HG03139 (cell line): ENCODE results near the gene KRTAP10-9.
"Not testable (repeated sequence)": the region's sequence is repeated elsewhere in the genome, so short reads cannot be mapped to it uniquely, and the experiment has no call there.

Experiments
- ATAC-seq: cut with Tn5 transposase; IDR thresholded peaks from one replicate; pipeline ENCODE4 v1.9.1; 2021; ENCODE audit not compliant: unreplicated experiment

Gene KRTAP10-9

DNA sequence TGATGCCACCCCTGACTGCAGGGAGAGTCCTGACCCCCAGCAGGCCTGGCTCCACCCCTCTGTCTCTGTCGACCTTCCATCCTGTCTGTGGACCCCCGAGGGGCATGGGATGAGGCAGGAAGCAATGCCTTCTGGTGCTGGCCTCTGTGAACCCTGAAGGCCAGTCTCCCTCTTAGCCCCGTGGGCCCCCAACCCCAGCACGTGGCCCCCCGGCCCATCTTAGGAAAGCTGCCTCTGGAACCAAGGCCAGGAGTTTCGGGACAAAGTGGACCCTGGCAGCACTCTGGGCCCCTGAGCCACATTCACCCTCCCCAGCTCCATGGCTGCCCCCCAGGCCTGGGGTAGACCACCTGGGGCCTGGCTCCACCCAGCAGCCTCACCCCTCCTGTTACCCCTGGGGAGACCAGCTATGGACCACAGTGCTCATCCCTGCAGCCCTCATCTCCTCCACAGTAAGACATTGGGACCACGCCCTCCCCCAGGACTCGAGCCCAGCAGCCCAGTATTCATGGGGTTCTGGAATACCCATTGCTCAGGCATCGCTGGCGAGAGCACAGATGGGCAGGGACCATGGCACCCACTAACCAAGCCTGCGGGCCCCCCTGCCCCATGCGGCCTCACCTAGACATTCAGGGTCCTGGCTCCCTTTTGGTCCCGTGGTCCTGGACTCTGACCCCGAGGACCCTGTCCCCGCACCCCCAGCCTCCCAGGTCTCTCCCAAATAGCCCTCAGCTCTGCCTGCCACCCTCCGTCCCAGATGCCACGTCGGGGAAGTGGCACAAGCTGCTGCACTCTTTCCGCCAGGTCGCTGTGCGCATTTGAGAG, 11.8 kb downstream of the KRTAP10-9 start:
- not testable (repeated sequence) for ATAC-seq

DNA sequence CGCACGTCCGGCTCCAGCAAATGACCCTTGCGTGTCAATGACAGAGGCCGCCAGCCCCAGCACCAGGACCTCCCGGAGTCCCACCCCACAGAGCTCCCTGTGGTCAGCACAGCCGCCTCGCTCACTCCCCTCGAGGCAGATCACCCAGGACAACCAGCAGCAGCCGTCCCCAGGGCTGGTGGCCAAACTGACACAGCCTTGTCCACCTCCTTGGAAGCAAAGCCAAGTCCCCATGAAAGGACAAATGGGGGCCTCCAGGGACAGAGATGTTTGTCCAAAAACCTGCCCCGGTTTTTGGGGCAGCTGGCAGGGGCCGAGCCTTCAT, 12.4 kb downstream of the KRTAP10-9 start:
- no peak for ATAC-seq

DNA sequence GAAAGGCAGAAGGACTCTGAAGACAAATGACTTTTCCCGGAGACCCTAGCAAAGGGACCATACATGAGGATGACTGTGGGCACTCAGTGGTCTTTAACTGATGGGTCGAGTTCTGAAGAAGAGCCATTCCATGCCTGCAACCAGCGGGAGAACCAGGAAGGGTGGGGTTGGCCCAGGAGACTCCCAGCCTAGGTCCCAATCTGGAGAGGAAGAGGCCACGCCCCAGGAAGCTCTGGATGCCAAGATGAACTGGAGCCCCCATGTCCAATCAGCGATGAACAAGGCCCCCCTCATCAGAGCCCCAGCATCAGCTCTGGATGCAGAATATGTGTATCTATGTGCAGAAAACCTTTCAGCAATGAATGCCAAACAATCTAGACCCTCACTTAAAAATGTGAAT, 13.9 kb downstream of the KRTAP10-9 start:
- no peak for ATAC-seq

DNA sequence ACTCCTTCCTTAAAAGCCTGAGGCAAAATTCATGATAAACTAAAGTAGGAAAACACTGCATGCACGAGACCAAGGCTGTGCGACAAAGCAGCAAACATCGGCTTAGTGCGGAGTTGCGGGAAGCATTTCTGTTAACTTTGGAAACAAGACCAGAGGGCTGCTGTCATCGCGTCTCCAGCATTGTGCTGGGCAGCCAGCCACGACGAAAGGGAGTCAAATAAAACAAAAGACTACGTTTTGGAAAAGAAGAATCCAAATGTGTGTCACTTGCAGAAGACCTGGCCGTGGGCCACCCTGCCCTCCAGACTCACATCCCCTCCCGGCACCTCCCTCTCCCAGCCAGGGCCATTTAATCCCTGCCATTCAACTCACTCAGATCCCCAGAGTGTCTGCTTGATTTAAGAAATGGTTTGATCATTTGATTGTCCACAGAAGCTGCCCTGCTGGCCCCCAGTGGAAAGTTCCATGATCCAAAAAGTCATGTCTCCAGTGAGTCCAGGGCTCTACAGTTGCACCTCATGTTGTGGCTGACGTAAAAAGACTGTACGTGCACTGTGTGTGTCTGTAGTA, 16.9 kb downstream of the KRTAP10-9 start:
- ATAC-seq = no peak

DNA sequence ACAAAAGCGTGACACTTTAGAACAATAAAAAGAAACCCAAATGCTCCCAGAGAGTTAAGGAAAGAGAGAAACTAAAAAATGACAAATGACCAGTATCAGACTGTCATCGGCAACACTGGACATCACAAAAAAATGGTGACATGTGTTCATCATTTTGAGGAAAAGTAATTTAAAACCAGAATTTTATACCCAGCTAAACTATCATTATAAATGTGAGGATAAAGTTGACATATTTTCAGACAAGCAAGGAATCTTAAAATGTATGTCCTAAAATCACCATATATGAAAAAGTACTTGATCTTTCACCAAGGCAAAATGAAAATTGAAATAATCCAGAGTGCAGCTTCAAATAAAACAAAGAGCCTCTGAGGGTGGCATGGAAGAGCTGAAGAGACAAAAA, 18.0 kb downstream of the KRTAP10-9 start:
- no peak for ATAC-seq

DNA sequence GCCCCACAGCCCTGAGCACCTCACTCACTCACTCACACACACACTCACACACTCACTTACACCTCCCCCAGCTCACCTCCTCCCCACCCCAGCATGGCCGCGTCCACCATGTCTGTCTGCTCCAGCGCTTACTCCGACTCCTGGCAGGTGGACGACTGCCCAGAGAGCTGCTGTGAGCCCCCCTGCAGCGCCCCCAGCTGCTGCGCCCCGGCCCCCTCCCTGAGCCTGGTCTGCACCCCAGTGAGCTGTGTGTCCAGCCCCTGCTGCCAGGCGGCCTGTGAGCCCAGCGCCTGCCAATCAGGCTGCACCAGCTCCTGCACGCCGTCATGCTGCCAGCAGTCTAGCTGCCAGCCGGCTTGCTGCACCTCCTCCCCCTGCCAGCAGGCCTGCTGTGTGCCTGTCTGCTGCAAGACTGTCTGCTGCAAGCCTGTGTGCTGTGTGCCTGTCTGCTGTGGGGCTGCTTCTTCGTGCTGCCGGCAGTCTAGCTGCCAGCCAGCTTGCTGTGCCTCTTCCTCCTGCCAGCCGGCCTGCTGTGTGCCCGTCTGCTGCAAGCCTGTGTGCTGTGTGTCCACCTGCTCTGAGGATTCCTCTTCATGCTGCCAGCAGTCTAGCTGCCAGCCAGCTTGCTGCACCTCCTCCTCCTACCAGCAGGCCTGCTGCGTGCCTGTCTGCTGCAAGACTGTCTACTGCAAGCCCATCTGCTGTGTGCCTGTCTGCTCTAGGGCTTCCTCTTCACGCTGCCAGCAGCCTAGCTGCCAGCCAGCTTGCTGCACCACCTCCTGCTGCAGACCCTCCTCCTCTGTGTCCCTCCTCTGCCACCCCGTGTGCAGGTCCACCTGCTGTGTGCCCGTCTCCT, 19.7 kb downstream of the KRTAP10-9 start, which contains the start of gene KRTAP10-11:
Gene KRTAP10-11 (plus strand): TSS at position 49 of the 856 bp plus-strand sequence. CDS start 45 bp downstream, at position 94.
- ATAC-seq = not testable (repeated sequence)

DNA sequence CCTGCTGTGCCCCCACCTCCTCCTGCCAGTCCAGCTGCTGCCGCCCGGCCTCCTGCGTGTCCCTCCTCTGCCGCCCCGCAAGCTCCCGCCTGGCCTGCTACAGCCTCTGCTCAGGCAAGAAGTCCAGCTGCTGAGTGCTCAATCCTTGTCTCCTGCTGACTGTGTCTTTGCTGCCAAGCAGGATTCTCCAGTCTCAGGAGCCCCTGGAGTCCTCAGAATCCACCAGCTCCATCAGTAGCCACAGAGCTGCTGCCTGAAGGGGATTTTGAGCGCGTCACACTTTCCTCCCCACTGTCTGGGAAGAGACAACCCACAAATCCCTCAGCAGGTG, 20.3 kb downstream of the KRTAP10-9 start:
- no peak for ATAC-seq

DNA sequence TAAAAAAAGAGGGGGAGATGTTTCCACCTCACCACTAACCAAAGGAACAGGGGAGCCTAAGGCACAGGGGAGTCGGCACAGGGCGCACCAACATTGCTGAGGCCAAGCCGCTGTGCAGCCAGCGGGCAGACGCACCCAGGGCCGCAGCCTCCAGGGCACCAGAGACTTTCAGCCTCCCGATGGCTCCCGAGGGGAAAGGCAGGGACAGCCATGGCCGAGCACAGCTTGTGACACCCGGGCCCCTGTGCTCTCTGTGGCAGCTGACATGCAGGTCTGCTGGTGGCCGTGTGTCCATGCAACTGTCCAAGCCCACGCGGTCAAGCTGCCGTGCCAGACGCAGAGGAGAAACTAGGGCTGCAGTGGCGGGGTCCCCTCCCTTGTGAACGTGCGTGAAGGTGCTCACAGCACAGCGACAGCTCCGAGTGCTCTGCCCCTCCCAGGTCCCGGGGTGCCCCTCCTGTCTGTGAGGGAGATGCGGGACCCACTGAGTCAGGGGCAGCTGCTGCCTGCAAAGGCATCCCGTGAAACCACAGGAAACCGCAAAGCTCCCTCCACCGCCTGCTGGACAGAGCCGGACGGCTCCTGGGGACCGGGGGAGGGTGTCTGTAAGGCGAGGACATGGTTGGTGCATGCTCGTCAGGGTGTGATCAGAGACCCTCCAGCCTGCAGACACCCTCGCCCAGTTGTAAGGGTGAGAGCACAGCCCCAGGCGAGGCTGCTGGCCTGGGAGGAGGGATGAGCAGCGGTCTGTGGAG, 21.8 kb downstream of the KRTAP10-9 start:
- ATAC-seq = no peak

DNA sequence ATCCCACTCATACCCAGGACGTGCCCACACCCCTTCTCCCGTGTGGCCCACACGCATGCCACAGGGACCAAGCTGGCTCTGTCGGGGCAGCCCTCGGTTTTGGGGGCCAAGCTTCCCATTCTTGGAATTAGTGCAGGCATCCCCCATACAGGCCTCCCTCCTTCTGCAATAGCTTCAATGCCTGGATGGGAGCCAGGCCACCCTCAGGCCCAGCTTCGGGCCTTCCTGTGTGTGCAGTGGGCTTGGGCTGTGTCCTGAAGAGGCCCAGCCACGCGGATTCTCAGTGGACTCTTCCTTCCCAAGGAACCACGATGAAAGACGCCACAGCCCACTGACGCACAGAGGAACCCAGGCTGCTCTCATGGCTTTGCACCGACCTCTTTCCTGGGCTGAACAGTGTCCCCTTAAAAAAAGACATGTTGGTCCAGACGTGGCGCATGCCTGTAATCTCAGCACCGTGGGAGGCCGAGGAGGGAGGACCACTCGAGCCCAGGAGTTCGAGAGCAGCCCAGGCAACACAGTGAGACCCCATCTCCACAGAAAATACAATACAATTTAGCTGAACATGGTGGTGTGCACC, 22.7 kb downstream of the KRTAP10-9 start:
- no peak for ATAC-seq

DNA sequence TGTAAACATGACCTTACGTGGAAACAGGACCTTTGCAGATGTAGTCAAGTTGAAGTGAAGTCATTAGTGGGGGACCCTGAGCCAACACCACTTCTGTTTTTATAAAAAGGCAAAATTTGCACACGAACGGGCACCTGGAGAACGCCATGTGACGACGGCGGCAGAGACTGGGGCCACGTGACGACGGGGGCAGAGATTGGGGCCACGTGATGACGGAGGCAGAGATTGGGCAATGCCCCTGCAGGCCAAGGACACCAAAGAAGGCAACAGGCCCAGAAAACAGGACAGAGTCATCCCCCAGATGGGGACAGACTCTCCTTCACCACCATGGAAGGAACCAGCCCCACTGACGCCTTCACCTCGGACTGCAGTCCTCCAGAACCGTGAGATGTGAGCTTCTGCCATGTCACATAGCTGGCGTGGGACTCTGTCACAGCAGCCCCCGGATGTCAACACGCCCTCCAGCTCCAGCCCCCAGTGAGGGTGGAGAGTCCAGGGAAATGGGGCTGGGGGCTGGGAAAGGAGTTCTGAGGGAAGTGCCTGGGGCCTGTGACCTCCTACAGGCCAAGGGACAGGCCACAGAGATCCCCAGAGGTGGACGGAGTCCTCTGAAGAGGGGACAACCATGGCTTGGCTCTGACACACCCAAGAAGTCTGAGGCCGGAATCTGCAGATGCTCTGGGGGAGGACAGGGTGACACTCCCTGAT, 23.5 kb downstream of the KRTAP10-9 start:
- ATAC-seq = no peak

DNA sequence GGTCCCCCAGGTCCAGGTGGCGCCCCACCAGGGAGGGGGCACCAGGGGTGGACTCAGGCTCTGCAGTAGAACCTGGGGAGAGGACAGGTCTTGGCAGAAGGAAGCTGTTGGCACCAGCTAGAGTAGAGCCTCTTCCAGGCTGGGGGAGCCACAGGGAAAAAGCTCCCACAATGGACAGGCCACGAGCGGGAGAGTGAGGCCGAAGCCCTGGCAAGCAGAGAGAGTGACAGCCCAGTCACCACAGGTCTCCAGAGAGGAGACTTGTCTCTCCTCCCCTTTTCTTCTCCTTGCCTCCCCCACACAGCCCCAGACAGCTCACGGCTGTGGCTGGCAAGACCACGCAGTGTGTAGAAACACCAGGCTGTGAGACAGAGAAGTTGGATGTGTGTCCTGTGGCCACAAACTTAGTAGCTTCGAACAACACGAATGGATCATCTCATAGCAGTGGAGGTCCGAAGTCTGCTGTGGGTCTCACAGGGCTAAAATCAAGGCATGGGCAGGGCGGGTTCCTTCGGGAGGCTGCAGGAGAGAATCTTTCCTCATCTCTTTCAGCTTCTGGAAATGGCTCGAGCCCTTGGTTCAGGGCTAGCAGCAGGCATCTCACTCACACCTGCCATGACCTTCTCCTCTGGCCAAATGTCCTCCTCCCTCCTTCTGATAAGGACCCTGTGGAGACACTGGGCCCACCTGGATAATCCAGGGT, 24.2 kb downstream of the KRTAP10-9 start:
- ATAC-seq = no peak

DNA sequence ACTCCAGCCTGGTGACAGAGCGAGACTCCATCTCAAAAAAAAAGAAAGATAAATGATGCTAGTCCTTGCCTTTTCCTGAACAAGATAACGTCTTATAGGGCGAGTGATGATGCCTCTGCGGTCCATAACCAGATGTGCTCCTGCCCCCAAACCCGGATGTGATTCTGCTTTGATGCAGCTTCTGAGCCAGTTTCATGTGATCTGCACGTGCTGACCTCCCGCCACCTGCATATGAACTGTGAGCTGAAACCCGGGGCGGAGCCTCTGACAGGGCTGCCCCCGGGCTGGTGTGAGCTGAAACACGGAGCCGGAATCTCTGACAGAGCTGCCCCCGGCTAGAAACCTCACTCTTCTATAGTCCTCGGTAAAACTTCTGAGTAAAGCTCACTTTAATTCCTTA, 26.2 kb downstream of the KRTAP10-9 start:
- ATAC-seq = no peak

DNA sequence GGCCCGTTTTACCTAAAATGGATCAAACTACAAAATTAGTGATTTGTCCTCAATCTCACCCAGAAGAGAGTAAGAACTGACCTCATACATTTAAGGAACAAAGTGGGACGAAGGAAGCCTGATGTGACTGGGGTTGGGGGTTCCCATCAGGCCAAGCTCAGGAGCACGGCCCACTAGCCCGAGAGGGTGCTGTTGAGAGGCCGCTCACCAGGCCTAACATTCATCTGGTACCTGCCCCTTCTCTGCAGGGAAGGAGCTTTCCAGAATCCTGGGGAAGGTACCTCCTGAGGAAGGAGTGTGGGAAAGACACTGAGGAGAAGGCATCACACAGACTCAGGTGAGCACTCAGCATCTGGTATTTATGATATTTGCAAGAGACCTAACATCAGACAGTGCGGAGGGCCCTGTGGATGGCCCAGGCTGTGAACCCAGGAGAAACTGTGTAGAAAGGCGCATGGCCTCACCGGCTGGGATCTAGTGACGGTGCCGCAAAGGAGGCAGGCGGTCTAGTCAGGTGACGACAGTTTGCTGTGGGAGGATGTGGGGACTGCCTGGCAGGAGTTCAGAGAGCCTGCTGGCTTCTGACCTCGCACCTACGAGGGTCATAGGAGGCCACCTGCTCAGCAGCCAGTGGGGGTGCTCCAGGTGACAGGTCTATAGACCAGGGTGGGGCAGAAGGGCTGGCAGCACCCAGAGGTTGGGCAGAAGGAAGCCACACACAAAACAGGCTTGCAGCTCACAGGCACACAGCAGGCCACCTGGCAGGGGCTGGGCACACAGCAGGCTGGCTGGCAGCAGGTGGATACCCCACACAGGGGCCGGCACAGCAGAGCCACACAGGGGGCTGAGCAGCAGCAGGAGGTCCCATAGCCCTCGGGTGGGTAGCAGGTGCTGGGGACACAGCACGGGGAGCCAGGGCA, 27.0 kb downstream of the KRTAP10-9 start:
- no peak for ATAC-seq

DNA sequence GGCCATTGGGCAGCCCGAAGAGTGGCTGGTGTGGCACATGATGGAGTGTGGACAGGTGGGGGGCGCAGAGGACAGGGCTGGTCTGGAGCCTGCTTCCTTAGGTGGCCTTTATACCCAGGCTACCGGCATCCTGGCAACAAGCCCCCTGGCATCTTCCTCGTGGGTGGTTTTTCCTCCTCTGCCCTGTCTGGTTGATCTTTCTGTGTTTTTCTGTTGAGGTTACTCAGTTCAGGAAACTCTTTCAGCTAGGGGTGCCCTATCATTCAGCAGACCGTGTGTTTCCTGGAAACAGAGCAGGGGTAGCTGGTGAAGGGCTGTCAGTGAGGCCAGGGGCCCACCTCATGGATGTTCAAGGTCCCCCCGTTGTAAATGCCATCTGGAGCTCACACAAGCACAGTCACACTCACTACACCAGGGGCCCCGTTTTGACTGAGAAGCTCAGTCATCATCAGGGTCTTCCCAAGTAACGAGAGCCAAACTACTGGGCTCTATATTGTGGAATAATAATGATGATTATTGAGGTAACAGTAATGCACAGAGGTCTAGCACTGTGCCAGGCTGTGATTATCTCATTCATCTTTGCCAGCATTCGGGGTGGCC, 27.8 kb downstream of the KRTAP10-9 start, which contains the start of gene KRTAP12-4:
Gene KRTAP12-4 (minus strand): TSS at position 84 of the 600 bp plus-strand sequence. CDS start 45 bp downstream, at position 39.
- no peak for ATAC-seq

DNA sequence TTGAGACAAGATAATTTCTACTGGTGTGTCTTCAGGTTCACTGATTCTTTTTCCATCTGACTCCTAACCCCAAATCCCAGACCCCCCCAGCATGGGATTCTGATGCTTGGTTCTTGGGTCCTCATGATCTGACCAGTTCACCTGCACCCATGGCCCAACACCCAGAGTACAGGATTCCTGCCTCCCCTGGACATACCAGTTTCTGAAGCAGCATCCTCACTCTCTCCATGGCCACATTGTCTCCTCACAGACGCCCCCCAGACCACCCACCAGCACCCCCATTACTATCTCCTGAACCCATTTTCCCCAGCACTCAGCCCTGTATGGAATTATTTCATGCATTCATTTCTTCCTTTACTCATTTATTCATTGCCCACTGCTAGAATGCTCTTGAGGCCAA, 30.0 kb downstream of the KRTAP10-9 start:
- no peak for ATAC-seq

DNA sequence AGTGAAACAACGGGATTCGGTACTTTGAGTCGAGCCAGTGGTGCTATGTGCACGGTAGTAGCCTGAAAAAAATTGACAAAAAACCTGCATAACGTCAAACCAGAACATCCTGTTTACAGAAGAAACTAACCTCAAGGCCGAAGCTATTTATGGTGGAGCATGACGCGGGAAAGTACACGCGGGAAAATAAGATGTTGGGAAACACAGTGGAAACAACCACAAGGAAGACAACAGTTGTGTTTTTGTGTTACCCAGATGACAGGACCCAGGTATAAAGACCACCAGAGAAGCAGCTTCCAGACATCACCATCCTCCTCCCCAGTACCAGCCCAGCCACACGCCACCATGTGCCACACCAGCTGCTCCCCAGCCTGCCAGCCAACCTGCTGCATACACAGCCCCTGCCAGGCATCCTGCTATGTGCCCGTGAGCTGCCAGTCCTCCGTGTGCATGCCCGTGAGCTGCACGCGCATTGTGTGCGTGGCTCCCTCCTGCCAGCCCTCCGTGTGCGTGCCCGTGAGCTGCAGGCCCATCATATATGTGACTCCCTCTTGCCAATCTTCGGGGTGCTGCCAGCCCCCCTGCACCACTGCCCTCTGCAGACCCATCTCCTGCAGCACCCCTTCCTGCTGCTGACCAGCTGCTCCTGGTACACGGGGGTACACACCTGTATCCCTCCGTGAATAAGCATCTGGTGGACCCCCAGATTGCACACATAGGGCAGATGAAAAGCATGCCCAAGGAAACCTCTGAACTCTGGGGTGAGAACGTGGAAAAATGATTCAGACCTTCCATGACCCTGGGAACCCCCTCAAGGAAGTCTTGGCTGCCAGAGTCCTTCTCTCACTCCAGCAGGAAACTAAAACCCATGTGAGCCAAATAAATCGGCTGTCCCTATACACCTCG, 31.0 kb downstream of the KRTAP10-9 start, which contains the start of gene KRTAP12-3:
Gene KRTAP12-3 (plus strand): TSS at position 298 of the 906 bp plus-strand sequence. CDS start 48 bp downstream, at position 346.
- ATAC-seq = no peak

DNA sequence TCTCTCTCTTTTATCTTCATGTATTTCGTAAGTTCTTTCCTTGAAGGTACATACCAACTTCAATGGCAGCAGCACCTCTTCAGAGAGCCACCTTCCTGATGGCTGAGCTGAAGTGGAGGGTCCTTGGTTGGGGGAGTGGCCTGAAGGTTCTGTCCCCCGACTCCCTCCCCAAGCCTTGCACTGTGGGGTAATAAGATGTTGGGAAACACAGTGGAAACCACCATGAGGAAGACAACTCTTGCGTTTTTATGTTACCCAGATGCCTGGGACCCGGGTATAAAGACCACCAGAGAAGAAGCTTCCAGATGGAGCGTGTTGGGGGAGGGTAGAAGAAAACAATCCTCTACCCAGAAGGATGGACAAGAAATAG, 31.6 kb downstream of the KRTAP10-9 start:
- no peak for ATAC-seq
